Breast epithelium (tissue), 4 donors: ENCODE results near the gene CGNL1. TPM values are rescaled to one million over a fixed set of nuclear protein-coding genes. Genes with fewer than 3 reads are reported as not detected.

Source experiments
- DNase-seq, 2 donors: peaks; one replicate each; pipeline ENCODE4 v3.0.0-alpha.2; 2019; ENCODE audit warnings: low spot score in 2 of 2
- H3K27ac ChIP-seq, 2 donors: fragments of 200-600 bp; sonication (generic) in 1 of 2; one replicate each; pipeline ENCODE4 v1.5.1; 2016 to 2019; ENCODE audit warnings: mild to moderate bottlenecking in 1 of 2
- H3K27me3 ChIP-seq, 2 donors: fragments of 200-600 bp; sonication (generic) in 1 of 2; one replicate each; pipeline versions ENCODE4 v1.5.1 to v1.6.0; 2017 to 2019; ENCODE audit warnings: control low read depth in 1 of 2, mild to moderate bottlenecking in 1 of 2
- H3K36me3 ChIP-seq: fragments of 200-600 bp; one replicate; pipeline ENCODE4 v1.5.1; 2019
- H3K4me1 ChIP-seq, 2 donors: fragments of 200-600 bp; sonication (generic); one replicate each; pipeline ENCODE4 v1.5.1; 2016 to 2019; ENCODE audit warnings: control low read depth in 1 of 2
- H3K4me3 ChIP-seq, 3 donors: fragments of 200-600 bp; sonication (generic); 1 replicate in 2 of 3; 2 replicates in 1 of 3; pipeline ENCODE4 v1.5.1; 2016 to 2019; ENCODE audit warnings: mild to moderate bottlenecking in 3 of 3, moderate library complexity in 2 of 3
- H3K9me3 ChIP-seq, 2 donors: fragments of 200-600 bp; sonication (generic) in 1 of 2; one replicate each; pipeline ENCODE4 v1.5.1; 2016 to 2019; ENCODE audit warnings: control low read depth in 1 of 2
- POLR2A ChIP-seq: fragments of 450-650 bp; IDR thresholded peaks from one replicate; pipeline ENCODE4 v1.6.1; 2016; ENCODE audit warnings: antibody characterized with exemption, mild to moderate bottlenecking, moderate library complexity
- POLR2AphosphoS5 ChIP-seq, 3 donors: sonication (generic); formaldehyde crosslinking; IDR thresholded peaks; one replicate each; pipeline ENCODE4 v1.6.1; 2017; ENCODE audit warnings: antibody characterized with exemption in 3 of 3
- intact Hi-C: fragments of 100-400 bp; cut with DNase I; formaldehyde crosslinking; loops from one replicate; pipeline ENCODE4 v1.15.1; 2023; ENCODE audit warnings: low total_unique reads
- total RNA-seq, 3 donors: library from RNA; depleted of rRNA; stranded (reverse); fragments of >200 nt; gene quantifications; one replicate each; pipeline ENCODE4 v1.1.0, GENCODE V29; 2016
- TF ChIP-seq, protein P1 (sequence below), 3 donors: fragments of 450-650 bp; IDR thresholded peaks; one replicate each; pipeline ENCODE4 v1.5.1; 2016 to 2017; ENCODE audit warnings: antibody characterized with exemption in 3 of 3, mild to moderate bottlenecking in 3 of 3, moderate library complexity in 3 of 3

The CGNL1 gene
- total RNA-seq, 3 donors from 2014 or later, result 5.4 to 24.9 (median 18.4) TPM

GRCh38 chr15:57384024-57384423 is 7.7 kb downstream of the CGNL1 start:
- Histone ChIP-seq H3K27me3 (no peaks in the 10 kb centered on the region), H3K9me3 (no peaks in the 10 kb centered on the region), H3K4me3 (no peak overlapping the region), H3K36me3 (no peaks in the 10 kb centered on the region), H3K4me1 (no peaks in the 10 kb centered on the region), H3K27ac (no peak overlapping the region)
- TF ChIP-seq, protein P1, sequence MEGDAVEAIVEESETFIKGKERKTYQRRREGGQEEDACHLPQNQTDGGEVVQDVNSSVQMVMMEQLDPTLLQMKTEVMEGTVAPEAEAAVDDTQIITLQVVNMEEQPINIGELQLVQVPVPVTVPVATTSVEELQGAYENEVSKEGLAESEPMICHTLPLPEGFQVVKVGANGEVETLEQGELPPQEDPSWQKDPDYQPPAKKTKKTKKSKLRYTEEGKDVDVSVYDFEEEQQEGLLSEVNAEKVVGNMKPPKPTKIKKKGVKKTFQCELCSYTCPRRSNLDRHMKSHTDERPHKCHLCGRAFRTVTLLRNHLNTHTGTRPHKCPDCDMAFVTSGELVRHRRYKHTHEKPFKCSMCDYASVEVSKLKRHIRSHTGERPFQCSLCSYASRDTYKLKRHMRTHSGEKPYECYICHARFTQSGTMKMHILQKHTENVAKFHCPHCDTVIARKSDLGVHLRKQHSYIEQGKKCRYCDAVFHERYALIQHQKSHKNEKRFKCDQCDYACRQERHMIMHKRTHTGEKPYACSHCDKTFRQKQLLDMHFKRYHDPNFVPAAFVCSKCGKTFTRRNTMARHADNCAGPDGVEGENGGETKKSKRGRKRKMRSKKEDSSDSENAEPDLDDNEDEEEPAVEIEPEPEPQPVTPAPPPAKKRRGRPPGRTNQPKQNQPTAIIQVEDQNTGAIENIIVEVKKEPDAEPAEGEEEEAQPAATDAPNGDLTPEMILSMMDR (IDR thresholded peaks at IDR 0.05), result no peak
- TF ChIP-seq POLR2A (no peak), POLR2AphosphoS5 (IDR thresholded peaks at IDR 0.05) (no peak)
- intact Hi-C loops, result no loop called here
- DNase-seq, result no peak

DNA sequence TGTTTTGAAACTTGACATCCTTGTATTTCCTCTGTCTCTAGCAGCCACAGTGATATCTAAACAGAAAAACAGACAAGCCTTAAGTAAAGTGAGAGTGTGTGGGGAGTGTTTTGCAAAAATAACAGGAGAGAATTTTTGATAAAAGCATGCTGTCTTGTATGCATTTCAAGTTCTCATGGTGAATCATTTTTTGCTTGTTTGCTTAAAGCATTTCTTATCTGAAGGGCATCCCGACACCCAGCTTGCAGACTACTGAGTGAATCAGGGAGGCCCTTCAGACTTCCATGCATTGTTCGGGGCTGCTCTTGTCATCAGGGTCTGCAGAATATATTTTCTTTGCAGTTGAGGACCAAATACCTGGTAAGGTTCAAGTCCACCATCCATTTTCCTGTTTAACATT is 8.5 kb downstream of the CGNL1 start:
- Histone ChIP-seq H3K9me3 (no peaks in the 10 kb centered on the region), H3K27ac (no peak overlapping the region), H3K4me3 (no peak overlapping the region), H3K27me3 (no peaks in the 10 kb centered on the region), H3K4me1 (no peaks in the 10 kb centered on the region), H3K36me3 (no peaks in the 10 kb centered on the region)
- TF ChIP-seq POLR2AphosphoS5 (IDR thresholded peaks at IDR 0.05), result no peak
- TF ChIP-seq, protein P1 (IDR thresholded peaks at IDR 0.05), result no peak
- no peak for TF ChIP-seq POLR2A
- no peak for DNase-seq
- intact Hi-C loops, result no loop called here

DNA sequence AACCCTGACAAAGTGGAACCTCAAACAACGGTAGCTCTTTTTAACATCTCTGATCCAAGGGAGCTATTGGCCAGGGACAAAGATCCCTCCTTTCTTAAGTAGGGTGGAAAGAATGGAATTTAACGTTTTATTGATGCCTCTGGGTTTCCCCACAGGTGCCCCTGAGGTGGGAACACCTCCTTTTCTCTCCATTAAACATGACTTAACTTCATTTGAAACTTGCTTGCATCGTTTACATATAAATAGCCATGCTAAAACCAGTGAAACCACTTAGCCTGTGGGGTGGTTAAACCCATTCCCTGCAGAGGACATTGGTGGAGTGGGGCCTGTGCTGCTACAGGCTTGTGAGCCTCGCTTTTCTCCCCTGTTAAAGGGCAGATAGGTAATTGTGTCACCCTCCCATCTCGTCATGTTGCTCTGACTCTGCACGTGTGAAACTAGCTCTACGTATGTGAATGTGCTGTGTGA is 9.7 kb downstream of the CGNL1 start:
- intact Hi-C loops, result no loop called here
- H3K4me1 ChIP-seq, result no peaks in the 10 kb centered on the region

GRCh38 chr15:57386976-57387375 is 10.7 kb downstream of the CGNL1 start:
- no peaks in the 10 kb centered on the region for H3K4me1 ChIP-seq
- intact Hi-C loops, result no loop called here

More for the DNA sequence above, 9.7 kb downstream of the CGNL1 start:
- TF ChIP-seq POLR2A (no peak), POLR2AphosphoS5 (IDR thresholded peaks at IDR 0.05) (no peak)
- TF ChIP-seq, protein P1 (IDR thresholded peaks at IDR 0.05), result no peak
- H3K9me3 ChIP-seq, result no peaks in the 10 kb centered on the region
- no peak overlapping the region for H3K27ac ChIP-seq
- H3K27me3 ChIP-seq, result no peaks in the 10 kb centered on the region
- H3K36me3 ChIP-seq, result no peaks in the 10 kb centered on the region
- no peak for DNase-seq
- H3K4me3 ChIP-seq, result no peak overlapping the region

DNA sequence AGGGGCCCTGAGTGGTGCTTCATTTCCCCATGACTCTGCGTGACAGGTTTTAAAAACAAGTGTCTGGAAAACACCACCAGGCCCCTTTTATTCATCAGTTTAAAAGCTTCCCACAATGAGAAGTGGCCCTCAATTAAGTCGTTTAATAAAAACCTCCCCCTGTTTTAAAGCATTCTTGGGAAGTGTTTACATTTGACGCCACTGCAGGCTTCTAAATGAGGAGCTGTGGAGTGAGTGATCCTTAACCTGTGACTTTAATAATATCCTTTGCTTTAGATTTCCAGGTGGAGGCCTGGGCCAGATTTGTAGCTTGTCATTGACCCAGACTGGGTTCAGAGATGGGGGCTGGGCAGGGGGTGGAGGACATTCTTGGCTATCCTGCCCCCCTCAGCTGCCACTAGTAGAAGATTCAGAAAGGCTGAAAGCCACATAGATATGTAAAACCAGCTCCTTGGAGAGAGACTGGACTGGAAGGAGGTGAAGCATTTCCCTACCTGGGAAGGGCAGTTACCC is 11.3 kb downstream of the CGNL1 start:
- intact Hi-C loops, result no loop called here
- DNase-seq, result no peak
- no peaks in the 10 kb centered on the region for H3K4me1 ChIP-seq
- no peaks in the 10 kb centered on the region for H3K9me3 ChIP-seq
- H3K4me3 ChIP-seq, result no peak overlapping the region
- TF ChIP-seq, protein P1 (IDR thresholded peaks at IDR 0.05), result no peak
- TF ChIP-seq POLR2A, result no peak
- no peak for TF ChIP-seq POLR2AphosphoS5 (IDR thresholded peaks at IDR 0.05)
- no peaks in the 10 kb centered on the region for H3K27me3 ChIP-seq
- H3K36me3 ChIP-seq, result no peaks in the 10 kb centered on the region
- peak overlapping the region; percentile 36 to 56 for H3K27ac ChIP-seq

More at GRCh38 chr15:57386976-57387375, 10.7 kb downstream of the CGNL1 start:
- no peaks in the 10 kb centered on the region for H3K9me3 ChIP-seq
- no peak overlapping the region for H3K27ac ChIP-seq
- no peaks in the 10 kb centered on the region for H3K27me3 ChIP-seq
- no peak for TF ChIP-seq POLR2A
- no peak for TF ChIP-seq POLR2AphosphoS5 (IDR thresholded peaks at IDR 0.05)
- TF ChIP-seq, protein P1 (IDR thresholded peaks at IDR 0.05), result no peak
- no peak overlapping the region for H3K4me3 ChIP-seq
- DNase-seq, result no peak
- H3K36me3 ChIP-seq, result no peaks in the 10 kb centered on the region
